Measurements from ENCODE around the gene POR. TPM values are rescaled to one million over a fixed set of nuclear protein-coding genes. Genes with fewer than 3 reads are reported as not detected.
A peak's percentile ranks its signal among the peaks of the same experiment; 100 is the strongest.

POR gene
- total RNA-seq, 1 donor from 2014 or later = 232 TPM

DNA sequence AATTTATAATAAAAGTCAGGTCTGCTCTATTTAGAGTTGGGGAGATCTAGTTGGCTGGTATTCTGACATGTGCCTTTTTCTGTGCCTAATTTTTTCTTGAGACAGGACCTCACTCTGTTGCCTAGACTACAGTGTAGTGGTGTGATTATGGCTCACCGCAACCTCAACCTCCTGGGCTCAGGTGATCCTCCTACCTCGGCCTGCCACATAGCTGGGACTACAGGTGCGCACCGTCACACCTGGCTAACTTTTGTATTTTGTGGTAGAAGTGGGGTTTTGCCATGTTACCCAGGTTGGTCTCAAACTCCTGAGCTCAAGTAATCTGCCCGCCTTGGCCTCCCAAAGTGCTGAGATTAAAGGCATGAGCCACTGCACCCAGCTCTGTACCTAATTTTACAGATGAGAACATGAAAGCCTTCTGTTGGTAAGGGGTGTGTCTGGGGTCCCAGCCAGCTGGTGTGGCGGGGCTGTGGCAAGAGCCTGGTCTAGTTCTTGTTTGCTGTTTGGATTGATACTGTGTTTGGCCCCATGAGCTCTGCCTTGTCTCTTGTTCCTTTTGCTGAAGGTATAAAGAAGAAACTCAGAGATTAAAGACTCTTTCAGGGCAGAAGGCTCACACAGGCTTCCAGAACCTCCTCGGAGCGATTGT, 31.4 kb downstream of the POR start:
- peaks cover 27% of the 10 kb centered on the region for H3K4me1 ChIP-seq
- ATAC-seq (peak; percentile 59), DNase-seq (no peak)
- H3K27me3 ChIP-seq = no peaks in the 10 kb centered on the region
- TF ChIP-seq, protein P1, sequence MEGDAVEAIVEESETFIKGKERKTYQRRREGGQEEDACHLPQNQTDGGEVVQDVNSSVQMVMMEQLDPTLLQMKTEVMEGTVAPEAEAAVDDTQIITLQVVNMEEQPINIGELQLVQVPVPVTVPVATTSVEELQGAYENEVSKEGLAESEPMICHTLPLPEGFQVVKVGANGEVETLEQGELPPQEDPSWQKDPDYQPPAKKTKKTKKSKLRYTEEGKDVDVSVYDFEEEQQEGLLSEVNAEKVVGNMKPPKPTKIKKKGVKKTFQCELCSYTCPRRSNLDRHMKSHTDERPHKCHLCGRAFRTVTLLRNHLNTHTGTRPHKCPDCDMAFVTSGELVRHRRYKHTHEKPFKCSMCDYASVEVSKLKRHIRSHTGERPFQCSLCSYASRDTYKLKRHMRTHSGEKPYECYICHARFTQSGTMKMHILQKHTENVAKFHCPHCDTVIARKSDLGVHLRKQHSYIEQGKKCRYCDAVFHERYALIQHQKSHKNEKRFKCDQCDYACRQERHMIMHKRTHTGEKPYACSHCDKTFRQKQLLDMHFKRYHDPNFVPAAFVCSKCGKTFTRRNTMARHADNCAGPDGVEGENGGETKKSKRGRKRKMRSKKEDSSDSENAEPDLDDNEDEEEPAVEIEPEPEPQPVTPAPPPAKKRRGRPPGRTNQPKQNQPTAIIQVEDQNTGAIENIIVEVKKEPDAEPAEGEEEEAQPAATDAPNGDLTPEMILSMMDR (IDR thresholded peaks at IDR 0.05) = no peak
- H3K27ac ChIP-seq = peak overlapping the region; percentile 78
- intact Hi-C loops (cut with DNase I) = no loop called here
- H3K9me3 ChIP-seq = no peaks in the 10 kb centered on the region
- H3K36me3 ChIP-seq = no peaks in the 10 kb centered on the region
- H3K4me3 ChIP-seq = no peak overlapping the region

DNA sequence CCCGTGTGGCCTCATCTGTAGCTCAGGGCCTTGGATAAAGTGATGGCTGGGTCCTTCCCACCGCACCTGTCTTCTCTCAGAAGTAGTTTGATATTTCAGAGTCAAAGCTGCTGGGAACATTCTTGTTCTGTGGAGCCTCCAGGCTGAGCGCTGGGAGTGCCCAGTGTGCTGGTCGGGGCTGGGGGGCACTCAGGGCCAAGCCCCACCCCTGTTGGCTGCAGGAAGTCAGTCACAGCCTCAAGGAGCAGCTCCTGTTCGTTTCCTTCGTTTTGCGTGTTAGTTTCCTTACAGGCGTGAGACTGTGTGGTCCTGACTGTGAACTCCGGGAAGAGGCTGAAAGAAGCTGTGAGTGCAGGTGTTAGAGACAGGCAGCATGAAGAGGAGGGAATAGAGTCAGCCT, 33.2 kb downstream of the POR start:
- intact Hi-C loops (cut with DNase I) = no loop called here
- DNase-seq (no peak), ATAC-seq (peak; percentile 55)
- H3K4me1 ChIP-seq = peaks cover 30% of the 10 kb centered on the region
- H3K27ac ChIP-seq = peak overlapping the region; percentile 42
- no peak overlapping the region for H3K4me3 ChIP-seq
- H3K36me3 ChIP-seq = no peaks in the 10 kb centered on the region
- no peaks in the 10 kb centered on the region for H3K27me3 ChIP-seq
- no peaks in the 10 kb centered on the region for H3K9me3 ChIP-seq
- TF ChIP-seq, protein P1 (IDR thresholded peaks at IDR 0.05) = no peak

DNA sequence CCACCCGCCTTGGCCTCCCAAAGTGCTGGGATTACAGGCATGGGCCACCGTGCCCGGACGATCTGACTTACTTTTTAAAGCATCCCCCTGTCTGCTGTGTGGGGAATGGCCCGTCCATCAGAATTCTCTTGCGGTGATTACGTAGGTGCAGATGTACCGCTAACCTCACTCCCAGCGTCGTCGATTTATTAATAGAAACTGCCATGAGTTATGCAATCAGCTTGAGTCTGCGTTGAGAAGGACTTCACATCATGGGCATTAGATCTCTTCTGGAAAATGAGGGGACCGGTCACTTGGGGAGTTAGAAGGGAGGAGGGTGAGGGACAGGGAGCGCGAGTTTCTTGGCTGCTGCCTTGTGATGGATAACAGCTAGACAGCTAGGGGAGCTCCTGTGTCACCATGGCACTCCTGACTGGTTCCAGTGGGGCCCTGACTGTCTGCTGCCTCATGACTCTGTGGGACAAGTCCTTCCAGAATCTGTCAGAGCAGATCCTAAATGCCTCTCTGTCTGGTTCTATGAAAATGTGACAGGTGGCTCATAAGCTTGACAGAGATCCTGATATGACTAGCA, 35.2 kb downstream of the POR start:
- intact Hi-C loops (cut with DNase I) = no loop called here
- Histone ChIP-seq H3K27me3 (no peaks in the 10 kb centered on the region), H3K9me3 (no peaks in the 10 kb centered on the region), H3K4me1 (peaks cover 23% of the 10 kb centered on the region), H3K27ac (no peak overlapping the region), H3K36me3 (peaks cover 16% of the 10 kb centered on the region), H3K4me3 (no peak overlapping the region)
- TF ChIP-seq, protein P1 (IDR thresholded peaks at IDR 0.05) = no peak
- ATAC-seq = no peak
- DNase-seq = no peak

- peaks cover 28% of the 10 kb centered on the region for H3K36me3 ChIP-seq
- peaks cover 11% of the 10 kb centered on the region for H3K4me1 ChIP-seq
- intact Hi-C loops (cut with DNase I) = no loop called here
- ATAC-seq (peak; percentile 85), DNase-seq (no peak)
- H3K4me3 ChIP-seq = no peak overlapping the region
- H3K27me3 ChIP-seq = no peaks in the 10 kb centered on the region
- TF ChIP-seq, protein P1 (IDR thresholded peaks at IDR 0.05) = no peak
- peak overlapping the region; percentile 30 for H3K27ac ChIP-seq
- H3K9me3 ChIP-seq = no peaks in the 10 kb centered on the region
Measured at GRCh38 chr7:75951506-75951905, 36.6 kb downstream of the POR start.

- peaks cover 39% of the 10 kb centered on the region for H3K36me3 ChIP-seq
- intact Hi-C loops (cut with DNase I) = no loop called here
- H3K9me3 ChIP-seq = no peaks in the 10 kb centered on the region
- H3K27me3 ChIP-seq = no peaks in the 10 kb centered on the region
- no peak overlapping the region for H3K27ac ChIP-seq
- H3K4me1 ChIP-seq = peaks cover 15% of the 10 kb centered on the region
- H3K4me3 ChIP-seq = no peak overlapping the region
- TF ChIP-seq, protein P1 (IDR thresholded peaks at IDR 0.05) = no peak
- DNase-seq (no peak), ATAC-seq (no peak)
Measured at GRCh38 chr7:75953431-75953830, 38.5 kb downstream of the POR start.
